Hepatocyte (in vitro differentiated cells): Measurements from ENCODE around the gene ISCU.

Experiments used
- EZH2 ChIP-seq: fragments of 200-600 bp; sonication (generic); IDR thresholded peaks from 2 replicates; pipeline ENCODE4 v1.6.1; 2016; ENCODE audit warnings: antibody characterized with exemption, mild to moderate bottlenecking, borderline replicate concordance
- EZH2phosphoT487 ChIP-seq: fragments of 200-600 bp; sonication (generic); IDR thresholded peaks from one replicate; pipeline ENCODE4 v1.6.1; 2018; ENCODE audit warnings: antibody characterized with exemption, mild to moderate bottlenecking, low read depth, moderate library complexity; ENCODE audit not compliant: unreplicated experiment, severe bottlenecking
- TF ChIP-seq, protein P1 (sequence below): fragments of 200-600 bp; sonication (generic); IDR thresholded peaks from 2 replicates; pipeline ENCODE4 v1.5.1; 2016; ENCODE audit warnings: antibody characterized with exemption, mild to moderate bottlenecking; ENCODE audit not compliant: poor library complexity

DNA sequence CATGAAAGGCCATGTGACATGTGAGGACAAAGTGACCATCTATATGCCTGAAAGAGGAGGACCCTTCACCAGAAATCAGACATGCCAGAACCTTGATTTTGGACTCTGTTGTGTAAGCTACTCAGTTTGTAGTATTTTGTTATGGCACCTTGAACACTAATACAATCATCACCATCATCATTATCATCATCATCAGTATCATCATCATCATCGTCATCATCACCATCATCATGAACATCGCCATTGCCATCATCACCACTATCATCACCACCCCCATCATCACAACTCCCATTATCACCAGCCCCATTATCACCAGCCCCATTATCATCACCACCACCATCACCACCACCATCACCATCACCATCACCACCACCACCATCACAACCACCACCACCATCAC, 15.9 kb downstream of the ISCU start:
- TF ChIP-seq, protein P1, sequence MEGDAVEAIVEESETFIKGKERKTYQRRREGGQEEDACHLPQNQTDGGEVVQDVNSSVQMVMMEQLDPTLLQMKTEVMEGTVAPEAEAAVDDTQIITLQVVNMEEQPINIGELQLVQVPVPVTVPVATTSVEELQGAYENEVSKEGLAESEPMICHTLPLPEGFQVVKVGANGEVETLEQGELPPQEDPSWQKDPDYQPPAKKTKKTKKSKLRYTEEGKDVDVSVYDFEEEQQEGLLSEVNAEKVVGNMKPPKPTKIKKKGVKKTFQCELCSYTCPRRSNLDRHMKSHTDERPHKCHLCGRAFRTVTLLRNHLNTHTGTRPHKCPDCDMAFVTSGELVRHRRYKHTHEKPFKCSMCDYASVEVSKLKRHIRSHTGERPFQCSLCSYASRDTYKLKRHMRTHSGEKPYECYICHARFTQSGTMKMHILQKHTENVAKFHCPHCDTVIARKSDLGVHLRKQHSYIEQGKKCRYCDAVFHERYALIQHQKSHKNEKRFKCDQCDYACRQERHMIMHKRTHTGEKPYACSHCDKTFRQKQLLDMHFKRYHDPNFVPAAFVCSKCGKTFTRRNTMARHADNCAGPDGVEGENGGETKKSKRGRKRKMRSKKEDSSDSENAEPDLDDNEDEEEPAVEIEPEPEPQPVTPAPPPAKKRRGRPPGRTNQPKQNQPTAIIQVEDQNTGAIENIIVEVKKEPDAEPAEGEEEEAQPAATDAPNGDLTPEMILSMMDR: no peak
- no peak for TF ChIP-seq EZH2
- no peak for TF ChIP-seq EZH2phosphoT487
